Activated CD8-positive, alpha-beta memory T cell treated with anti-CD3 and anti-CD28 coated beads for 1 hour (primary cell): ENCODE measurements around the gene TNFRSF4.
"Not testable (repeated sequence)": the region's sequence is repeated elsewhere in the genome, so short reads cannot be mapped to it uniquely, and the experiment has no call there.

Experiments
- DNase-seq, 2 donors: peaks; one replicate each; pipeline ENCODE4 v3.0.0-alpha.2; 2020; ENCODE audit warnings: low read depth in 1 of 2; ENCODE audit errors: extremely low read depth in 1 of 2

Gene TNFRSF4

DNA sequence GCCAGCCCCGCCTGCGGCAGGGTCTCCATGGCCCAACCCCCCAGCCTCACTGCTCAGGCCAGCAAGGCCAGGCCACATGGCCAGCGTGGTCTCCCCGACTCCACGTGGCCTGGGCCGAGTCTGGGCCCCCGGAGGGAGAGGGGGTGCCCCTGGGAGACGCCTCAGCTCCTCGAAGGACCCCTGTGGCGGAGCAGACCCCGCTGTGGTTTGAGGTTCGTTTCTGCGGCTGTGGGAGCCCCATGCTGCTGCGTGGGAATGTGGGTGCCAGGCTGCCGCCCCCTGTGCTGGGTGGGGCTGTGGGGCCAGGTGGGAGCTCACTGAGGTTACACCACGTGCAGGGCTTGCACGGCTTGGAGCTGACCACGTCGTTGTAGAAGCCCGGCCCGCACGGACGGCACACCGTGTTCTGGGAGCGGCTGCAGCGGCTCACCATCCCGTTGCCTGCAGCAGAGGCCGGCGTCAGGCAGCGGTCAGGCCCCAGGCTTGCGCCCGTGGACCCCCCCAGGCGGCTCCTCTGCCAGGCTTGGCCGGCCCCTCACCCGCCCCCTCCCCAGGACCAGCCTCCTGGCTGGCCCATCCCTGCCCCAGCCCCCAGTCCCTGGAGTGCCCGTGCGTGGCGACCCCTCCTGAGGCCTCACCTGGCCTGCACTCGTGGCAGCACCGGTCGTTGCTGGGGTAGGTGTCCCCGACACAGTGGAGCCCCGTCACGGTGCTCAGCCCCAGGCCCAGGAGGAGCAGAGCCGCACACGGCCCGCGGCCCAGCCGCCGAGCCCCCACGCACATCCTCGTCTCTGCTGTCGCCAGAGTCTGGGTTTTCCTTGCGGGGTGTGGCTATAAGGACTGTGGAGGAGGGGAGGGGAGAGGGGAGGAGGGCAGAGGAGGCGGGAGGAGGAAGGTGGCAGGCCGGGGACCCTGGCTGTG, at the start of gene TNFRSF4:
TNFRSF4 (minus strand) TSS at position 809 of the 921 bp plus-strand sequence; CDS start at position 783, 26 bp downstream.
- DNase-seq: no peak

DNA sequence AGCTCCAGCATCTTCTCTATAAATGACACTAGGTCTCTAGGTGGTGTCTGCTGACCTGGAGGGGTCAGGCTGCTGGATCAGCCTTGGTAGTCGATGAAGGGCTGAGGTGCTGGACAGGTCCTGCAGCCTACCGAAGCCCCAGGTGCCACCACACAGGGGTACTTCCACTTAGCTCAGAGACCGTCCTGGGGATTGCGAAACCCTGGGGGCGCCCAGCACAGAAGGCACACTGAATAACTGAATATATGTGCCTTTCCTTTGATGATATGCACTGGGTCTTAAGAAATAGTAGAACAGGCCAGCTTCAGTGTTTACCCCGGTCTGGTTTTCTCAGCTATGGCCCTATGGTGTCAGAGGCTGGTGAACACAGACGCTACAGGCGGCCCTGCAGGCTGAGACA, 48.8 kb upstream of the TNFRSF4 start:
- DNase-seq: no peak

DNA sequence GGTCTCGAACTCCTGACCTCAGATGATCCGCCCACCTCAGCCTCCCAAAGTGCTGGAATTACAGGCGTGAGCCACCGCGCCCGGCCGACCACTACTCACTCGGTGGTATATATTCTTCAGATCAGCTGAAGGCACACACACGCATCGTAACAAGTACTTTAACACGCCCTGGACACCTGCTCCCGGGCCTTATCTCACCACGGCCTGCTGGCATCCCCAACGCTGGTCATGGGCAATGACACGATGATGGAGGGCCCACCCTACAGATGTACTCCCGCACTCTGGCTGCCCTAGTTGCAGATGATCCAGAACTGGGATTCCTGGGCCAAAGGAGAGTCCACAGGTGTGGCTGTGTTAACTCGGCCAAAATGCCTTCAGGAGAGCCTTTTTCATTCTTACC, 48.1 kb upstream of the TNFRSF4 start:
- no peak for DNase-seq

DNA sequence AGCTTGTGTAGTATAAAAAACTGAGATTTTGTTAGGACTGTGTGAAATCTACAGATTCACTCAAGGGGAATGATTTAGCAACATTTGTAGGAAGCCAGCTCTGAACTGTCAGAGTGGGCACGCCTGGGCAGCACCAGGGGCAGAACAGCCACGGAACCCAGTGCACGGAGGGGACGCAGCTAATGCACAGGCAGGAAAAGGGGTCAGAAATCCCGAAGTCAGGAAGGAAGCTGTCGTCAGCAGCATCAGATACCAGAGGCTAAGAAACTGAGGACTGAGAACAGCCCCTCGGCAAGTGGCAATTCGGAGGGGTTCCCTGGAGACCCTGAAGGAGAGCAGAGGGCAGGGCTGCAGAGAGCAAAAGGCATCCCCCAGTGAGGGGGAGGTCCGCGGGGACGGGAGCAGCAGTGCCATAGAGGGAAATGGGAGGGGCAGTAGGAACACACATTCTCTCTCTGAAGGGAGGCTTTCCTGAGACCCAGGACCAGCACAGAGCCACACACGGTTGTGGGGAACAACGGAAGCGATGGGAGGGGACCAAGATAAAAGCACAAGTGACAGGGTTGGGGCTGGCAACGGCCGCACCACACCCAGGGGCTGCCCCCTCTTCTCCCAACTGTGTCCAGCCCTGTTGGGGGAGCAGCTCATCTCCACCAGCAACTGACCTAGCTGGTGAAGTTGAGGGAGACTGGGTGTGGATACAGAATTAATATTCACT, 47.0 kb upstream of the TNFRSF4 start:
- DNase-seq: no peak

DNA sequence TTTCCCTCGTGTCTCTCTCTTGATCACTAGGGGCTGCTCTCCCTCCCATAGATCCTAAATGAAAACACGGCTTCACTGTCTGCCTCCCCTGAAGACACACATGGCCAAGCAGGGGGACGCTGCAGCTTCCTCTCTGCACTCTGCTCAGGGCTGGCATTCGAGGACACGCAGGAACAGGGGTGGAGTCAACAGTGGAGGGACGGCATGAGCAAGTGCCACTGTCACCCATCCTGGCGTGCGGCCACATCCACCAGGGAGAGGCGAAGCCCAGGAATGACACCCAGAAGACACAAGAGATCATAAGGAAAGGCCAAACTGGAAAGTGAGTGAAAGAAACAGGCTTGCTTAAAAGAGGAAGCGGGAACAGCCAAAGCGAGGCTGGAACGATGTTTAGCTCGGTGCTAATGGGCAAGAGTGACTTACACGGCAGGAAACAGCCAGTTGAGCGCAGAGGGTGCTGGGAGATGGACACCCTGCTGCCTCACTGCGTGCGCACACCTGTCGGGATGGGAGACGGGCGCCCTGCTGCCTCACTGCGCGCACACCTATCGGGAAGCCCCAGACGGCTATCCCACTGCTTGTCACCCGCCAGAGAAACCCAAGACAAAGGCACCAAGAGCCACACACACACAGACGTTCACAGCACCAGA, 46.1 kb upstream of the TNFRSF4 start:
- no peak for DNase-seq

DNA sequence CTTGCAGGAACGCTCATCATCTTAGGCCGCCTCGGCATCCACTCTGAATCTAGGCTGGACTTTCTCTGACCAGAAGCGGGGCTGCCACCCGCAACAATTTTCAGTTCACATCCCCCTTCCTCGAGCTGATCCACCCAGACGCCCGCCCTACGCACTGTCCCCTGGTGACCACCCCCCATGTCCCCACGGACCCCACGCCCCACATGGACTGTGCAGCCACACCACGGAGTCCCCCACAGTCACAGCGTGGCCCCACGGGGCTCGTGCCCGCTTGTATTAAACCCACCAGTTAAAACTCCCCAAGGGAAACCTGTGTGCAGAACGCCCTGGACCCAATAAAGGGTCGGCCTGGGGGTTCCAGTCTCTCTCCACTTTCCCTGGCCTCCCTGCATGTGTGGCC, 45.6 kb upstream of the TNFRSF4 start:
- DNase-seq: no peak

DNA sequence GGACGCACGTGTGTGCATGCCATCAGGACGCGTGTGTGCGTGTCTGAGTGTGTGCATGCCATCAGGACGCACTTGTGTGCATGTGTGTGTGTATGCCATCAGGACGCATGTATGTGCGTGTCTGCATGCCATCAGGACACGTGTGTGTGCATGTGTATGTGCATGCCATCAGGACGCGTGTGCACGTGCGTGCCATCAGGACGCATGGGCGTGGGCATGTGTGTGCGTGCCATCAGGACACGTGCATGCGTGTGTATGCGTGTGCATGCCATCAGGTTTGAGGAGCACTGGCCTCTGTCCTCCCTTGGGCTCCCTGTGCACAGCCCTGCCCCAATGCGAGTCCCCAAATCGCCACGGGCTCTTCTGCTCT, 45.2 kb upstream of the TNFRSF4 start:
- no peak for DNase-seq

DNA sequence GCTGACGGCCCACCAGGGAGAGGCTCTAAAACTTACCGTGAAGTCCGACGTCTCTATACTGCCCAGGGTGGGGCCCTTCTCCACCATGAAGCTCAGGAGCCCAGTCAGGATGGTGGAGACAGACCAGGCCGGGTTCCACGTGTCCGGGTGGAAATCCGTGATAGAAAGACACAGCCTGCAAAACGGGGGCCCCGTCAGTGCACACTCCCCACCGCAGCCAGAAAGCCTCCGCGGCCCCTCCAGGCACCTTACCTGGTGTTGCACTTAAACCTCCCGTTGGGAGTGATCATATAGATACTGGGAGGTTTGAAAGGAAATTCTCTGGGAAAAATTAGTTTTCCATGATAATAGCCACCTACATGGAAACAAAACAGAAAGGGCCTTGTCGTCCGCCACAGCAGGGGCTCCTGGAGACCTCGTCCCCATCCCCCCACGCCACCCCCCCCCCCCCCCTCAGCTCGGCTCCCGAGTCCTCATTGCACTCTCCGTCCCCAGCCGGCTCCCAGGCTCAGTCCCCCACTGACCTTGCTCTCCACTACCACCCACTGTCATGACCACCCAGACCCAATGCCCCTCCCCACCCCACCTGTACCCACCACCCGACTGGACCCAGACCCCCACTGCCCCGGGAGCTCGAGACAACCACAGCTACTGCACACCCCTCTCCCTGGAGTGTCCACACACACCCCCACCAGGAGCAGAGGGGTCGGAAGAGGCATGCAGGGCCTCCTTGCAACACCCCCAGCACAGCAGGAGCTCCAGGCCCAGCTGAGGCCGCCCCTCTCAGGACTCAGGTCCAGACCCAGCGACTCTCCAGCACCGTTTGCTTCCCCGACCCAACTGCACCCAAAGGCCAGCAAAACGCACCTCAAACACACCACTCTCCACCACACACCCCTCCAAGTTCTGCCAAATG, 43.3 kb upstream of the TNFRSF4 start:
- no peak for DNase-seq

DNA sequence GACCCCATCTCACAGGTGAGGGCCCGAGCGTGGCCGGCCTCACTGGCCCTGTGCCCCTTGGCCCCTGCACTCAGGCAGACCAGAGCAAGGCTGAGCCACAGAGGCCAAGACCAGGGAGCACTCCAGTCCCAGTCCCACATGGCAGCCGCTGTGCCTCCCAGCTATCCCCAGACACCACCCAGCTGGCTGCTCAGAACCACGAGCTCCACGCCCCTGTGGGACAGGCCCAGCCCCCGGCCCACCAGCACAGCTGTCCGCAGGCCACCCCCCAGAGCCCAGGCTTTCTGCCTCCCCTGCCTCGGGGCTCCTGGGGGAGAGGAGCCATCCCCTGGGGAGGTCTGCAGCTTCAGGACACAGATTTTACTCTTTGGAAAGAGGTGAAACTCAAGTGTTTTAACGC, 41.7 kb upstream of the TNFRSF4 start:
- DNase-seq: no peak

DNA sequence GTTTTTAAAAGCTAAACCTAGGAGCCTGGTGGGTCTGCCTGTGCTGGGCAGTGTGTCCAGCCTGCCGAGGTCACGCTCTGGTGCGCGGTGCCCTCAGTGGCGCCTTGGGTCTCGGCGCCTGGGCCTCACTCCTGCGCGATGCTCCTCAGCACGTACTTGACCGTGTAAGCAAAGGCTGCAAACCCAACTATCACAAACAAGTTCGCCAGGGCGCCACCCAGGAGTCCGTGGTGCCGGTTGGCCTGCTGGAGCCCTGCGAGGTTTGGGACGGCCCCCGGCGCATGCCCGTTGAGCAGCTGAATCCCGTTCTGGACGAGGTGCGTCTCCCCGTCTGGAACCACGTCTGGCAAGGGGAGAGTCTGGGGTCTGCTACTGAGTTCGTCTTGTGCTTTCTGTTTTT, 41.1 kb upstream of the TNFRSF4 start:
- no peak for DNase-seq

DNA sequence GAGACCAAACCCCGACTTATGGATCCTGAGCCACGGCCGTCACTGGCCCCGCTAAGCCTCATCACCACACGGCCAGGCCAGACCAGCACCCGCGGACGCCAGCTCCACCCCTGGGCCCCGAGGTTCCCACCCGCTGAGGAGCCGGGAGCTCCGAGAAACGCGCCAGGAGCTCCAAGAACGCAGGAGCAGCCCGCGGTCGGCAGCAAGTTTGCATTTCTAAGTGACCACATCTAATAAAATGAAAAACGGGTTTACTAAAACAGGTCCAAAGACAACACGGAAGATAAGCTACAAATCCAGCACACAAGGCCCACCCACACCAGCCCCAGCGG, 40.7 kb upstream of the TNFRSF4 start:
- DNase-seq: no peak

DNA sequence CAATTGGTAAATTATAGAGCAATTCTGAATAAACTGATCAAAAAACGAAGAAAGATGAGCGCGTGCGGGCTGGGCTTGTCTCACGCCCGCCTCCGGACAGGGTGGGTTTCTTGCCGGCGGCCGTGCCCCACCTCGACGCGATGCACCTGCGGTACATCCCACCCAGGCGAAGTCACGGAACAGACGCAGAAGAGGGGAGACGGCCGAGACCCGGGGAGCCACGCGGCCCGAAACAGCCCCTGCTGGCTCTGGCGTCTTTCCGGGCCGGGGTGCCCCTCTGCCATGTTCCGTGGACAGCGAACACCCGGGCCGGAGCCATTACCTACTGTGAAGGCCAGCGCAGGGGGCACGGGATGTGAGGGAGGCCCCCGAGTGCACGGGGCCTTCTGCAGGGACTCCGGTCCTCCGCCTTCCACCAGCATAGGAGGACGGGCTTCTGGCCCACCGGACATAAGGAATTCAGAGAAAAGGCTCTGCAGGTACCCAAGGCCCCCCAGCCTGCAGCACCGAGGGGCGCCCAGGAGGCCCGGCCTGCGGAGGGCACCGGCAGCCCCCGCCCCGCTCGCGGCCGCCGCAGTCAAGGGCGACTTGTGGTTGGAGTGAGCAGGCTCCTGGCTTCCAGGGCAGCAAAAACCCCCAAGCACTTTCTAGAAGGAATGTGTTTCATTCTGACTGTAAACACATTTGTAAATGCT, 40.2 kb upstream of the TNFRSF4 start:
- no peak for DNase-seq

DNA sequence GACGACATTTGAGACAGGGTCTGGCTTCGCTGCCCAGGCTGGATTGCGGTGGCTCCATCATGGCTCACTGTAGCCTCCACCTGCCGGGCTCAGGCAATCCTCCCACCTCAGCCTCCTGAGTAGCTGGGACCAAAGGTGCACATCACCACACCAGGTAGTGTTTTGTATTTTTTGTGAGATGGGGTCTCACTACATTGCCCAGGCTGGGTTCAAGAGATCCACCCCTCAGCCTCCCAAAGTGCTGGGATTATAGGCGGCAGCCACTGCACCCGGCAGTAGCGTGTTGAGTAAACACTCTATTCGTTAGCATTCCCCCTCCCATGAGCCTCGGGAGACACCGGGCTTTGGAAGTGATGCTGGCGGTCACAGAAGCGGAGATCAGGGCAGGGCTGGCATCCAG, 39.4 kb upstream of the TNFRSF4 start:
- DNase-seq: no peak

DNA sequence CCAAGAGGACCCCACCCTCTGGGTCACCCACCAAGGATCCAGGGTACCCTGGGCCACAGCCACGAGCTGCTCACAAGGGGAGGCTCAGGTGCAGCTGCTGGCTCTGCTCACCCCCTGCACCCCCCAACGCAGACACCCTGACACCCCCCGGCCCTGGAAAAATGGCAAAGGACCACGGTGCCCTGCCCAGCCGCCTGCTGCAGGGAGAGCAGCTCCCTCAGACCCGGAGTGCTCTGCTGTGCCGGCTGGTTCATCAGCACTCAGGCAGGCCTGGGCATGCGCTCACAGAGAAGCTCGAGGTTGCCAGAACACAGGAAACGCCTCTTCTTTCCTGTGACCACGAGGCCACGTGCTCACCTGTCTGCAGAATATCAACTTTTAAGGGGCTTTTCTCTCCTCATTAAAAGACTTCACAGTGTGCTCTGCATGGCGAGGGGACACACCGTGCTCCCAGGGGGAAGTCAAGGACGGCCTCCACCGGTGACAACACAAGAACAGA, 36.9 kb upstream of the TNFRSF4 start:
- peak; percentile 33 to 57 for DNase-seq

DNA sequence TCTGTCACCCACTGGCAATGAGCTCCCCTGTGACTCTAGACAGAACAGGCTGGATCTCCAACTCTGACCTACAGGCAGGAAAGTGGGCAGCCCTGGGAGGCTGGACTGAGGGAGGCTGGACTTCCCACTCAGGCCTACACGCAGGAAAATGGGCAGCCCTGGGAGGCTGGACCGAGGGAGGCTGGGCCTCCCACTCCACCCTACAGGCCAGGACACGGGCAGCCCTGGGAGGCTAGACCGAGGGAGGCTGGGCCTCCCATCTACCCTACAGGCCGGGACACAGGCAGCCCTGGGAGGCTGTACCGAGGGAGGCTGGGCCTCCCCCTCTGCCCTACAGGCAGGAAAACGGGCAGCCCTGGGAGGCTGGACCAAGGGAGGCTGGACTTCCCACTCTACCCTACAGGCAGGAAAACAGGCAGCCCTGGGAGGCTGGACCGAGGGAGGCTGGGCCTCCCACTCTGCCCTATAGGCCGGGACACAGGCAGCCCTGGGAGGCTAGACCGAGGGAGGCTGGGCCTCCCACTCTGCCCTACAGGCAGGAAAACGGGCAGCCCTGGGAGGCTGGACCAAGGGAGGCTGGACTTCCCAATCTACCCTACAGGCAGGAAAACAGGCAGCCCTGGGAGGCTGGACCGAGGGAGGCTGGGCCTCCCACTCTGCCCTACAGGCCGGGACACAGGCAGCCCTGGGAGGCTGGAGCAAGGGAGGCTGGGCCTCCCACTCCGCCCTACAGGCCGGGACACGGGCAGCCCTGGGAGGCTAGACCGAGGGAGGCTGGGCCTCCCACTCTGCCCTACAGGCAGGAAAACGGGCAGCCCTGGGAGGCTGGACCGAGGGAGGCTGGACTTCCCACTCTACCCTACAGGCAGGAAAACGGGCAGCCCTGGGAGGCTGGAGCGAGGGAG, 34.3 kb upstream of the TNFRSF4 start:
- not testable (repeated sequence) for DNase-seq

DNA sequence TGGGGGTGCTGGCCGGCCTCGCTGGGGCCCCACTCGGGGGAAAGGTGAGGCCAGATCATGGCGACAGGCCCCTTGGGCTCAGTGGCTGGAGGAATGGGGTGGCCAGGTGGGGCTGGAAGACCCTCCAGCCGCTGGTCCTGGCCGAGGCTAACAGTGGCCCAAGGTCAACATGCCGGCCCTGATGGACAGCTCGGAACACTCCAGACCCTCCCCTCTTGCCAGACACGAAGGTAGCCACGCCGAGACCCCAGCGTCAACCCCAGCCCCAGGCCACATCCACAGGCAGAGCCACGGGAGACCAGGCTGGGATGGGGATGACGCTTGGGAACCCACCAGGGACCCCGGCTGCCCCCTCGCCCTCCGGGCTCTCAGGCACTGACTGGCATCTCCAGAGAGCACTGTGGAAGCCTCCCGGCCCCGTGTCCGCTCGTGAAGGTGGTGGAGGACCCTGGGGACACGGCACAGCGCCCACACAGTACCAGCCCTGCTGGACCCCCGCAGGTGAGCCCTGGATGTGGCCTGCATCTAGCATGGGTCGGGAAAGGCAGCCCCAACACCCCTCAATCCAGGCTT, 33.5 kb upstream of the TNFRSF4 start:
- DNase-seq: no peak

DNA sequence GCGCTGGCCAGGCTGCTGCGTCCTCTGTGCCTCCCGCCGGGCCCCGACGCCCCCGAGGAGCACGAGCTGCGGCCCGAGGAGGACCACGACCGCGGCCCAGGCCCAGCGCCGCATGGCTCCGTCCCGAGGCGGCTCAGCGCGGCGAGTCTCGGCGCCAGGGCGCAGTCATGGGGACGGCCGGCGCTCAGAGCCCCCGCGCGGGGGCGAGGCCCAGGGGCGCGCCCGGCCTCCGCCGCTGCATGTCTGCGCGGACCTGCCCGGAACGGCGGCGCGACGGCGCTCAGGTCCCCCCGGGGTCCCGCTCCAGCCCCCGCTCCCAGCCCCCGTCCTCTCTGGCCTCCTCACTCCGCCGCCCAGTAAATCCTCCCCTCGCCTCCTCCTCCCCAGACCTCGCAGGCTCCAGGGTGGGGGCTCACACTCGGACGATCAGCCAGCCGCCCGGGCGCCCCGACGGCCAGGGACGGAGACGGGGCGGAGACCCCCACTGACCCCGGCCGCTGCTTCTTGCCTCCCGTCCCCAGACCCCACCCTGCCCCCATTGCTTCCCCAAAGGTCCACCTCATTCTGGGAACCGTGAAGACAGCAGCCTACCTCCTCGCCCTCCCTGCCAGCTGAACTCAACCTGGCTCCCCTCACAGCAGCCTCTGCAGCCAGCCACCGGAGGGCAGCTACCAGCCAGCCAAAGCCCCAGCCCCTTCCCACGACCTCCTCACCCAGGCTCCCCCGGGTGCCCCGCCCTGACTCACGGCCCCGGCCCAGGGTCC, 32.8 kb upstream of the TNFRSF4 start, which contains the start of gene C1QTNF12:
C1QTNF12 (minus strand) TSS at position 146 of the 764 bp plus-strand sequence; CDS start at position 114, 32 bp downstream.
- no peak for DNase-seq
